H1 (cell line): Measurements from ENCODE around the gene ASIP. TPM values are rescaled to one million over a fixed set of nuclear protein-coding genes. Genes with fewer than 3 reads are reported as not detected.

Source experiments
- ASH2L ChIP-seq: fragments of 200-600, 300-600 bp; sonication (generic); IDR thresholded peaks from one replicate; pipeline ENCODE4 v1.7.1; 2017; ENCODE audit warnings: low read length
- CBX5 ChIP-seq: fragments of 300-800, 300-1000 bp; sonication (generic); IDR thresholded peaks from 2 replicates; pipeline ENCODE4 v1.7.1; 2016; ENCODE audit warnings: antibody characterized with exemption, low read length, low read depth
- CHD2 ChIP-seq: IDR thresholded peaks from 2 replicates; pipeline ENCODE4 v1.6.1; 2012; ENCODE audit warnings: low read length, improper control_type of control experiment
- CREB1 ChIP-seq: IDR thresholded peaks from 2 replicates; pipeline ENCODE4 v1.6.1; 2012; ENCODE audit warnings: inconsistent platforms
- JUN ChIP-seq: IDR thresholded peaks from 2 replicates; pipeline ENCODE4 v1.6.1; 2011; ENCODE audit warnings: low read depth, mild to moderate bottlenecking, improper control_type of control experiment, low read length
- SUZ12 ChIP-seq: fragments of 200-600 bp; sonication (generic); IDR thresholded peaks from 2 replicates; pipeline ENCODE4 v1.6.1; 2012; ENCODE audit warnings: mild to moderate bottlenecking, inconsistent platforms, low read length, moderate library complexity, mixed read lengths
- TAF7 ChIP-seq: optimal IDR thresholded peaks from 2 replicates; pipeline ENCODE3; 2011; ENCODE audit warnings: low read depth, mild to moderate bottlenecking, inconsistent platforms, low read length, moderate library complexity, borderline replicate concordance
- TEAD4 ChIP-seq: IDR thresholded peaks from 2 replicates; pipeline ENCODE4 v1.6.1; 2012; ENCODE audit warnings: low read depth, low read length, inconsistent platforms, mixed read lengths
- polyA plus RNA-seq, 7 experiments: library from polyadenylated mRNA; depleted of rRNA in 3 of 7; stranded (reverse) in 5 of 7; unstranded in 2 of 7; fragments of >200 nt in 5 of 7; fragments of 200-250 nt in 2 of 7; gene quantifications; 1 replicate in 5 of 7; 2 replicates in 1 of 7; 4 replicates in 1 of 7; pipeline versions ENCODE4 v1.2.1 to v1.2.3, GENCODE V29; 2011 to 2013; ENCODE audit warnings: missing spikeins in 2 of 7, mixed read lengths in 2 of 7
- total RNA-seq: library from RNA; stranded (reverse); fragmentation: NEBNext Ultra II Directional; extraction: Animal tissue kit (Norgen Biotek cat#: 25700); gene quantifications from 2 replicates; pipeline ENCODE4 v1.2.1, GENCODE V29; 2021
- TF ChIP-seq, protein P1 (sequence below): fragments of 300-600 bp; sonication (generic); IDR thresholded peaks from 2 replicates; pipeline ENCODE4 v1.7.1; 2012; ENCODE audit warnings: low read length, moderate library complexity, mild to moderate bottlenecking, inconsistent platforms; ENCODE audit not compliant: insufficient replicate concordance
- TF ChIP-seq, protein P2 (sequence below), 3 experiments: IDR thresholded peaks; 1 replicate in 2 of 3; 2 replicates in 1 of 3; pipeline versions ENCODE4 v1.5.1 to v1.6.1; 2011; ENCODE audit warnings: low read length in 3 of 3, mild to moderate bottlenecking in 3 of 3, inconsistent platforms in 2 of 3, low read depth in 1 of 3, moderate library complexity in 1 of 3; ENCODE audit not compliant: insufficient read depth in 1 of 3; ENCODE audit errors: control extremely low read depth in 1 of 3

Gene ASIP
- total and polyA plus RNA-seq, 2 of the 8 experiments (the other 6 are each of a cell fraction or from before 2014, with no cell fraction given): not detected

DNA sequence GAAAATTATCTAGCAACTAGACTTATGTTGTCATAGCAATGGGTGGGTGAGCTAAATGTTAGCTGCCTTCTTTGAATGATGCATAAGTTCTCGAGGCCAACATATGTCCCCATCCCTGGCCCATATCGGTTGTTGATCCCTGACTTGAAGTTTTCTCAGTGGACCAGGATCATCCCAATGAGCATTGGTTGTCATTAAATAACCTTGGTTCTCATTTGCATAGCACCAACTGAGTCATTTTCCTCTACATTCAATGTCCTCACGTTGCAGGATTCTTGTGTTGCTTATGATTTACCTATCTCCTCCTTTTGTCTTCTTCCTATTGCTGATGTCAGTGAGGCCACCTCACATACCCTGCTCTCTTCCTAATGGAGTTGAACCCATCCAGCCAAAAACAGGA lies 74.0 kb downstream of the ASIP start (continued):
- TF ChIP-seq, protein P1, sequence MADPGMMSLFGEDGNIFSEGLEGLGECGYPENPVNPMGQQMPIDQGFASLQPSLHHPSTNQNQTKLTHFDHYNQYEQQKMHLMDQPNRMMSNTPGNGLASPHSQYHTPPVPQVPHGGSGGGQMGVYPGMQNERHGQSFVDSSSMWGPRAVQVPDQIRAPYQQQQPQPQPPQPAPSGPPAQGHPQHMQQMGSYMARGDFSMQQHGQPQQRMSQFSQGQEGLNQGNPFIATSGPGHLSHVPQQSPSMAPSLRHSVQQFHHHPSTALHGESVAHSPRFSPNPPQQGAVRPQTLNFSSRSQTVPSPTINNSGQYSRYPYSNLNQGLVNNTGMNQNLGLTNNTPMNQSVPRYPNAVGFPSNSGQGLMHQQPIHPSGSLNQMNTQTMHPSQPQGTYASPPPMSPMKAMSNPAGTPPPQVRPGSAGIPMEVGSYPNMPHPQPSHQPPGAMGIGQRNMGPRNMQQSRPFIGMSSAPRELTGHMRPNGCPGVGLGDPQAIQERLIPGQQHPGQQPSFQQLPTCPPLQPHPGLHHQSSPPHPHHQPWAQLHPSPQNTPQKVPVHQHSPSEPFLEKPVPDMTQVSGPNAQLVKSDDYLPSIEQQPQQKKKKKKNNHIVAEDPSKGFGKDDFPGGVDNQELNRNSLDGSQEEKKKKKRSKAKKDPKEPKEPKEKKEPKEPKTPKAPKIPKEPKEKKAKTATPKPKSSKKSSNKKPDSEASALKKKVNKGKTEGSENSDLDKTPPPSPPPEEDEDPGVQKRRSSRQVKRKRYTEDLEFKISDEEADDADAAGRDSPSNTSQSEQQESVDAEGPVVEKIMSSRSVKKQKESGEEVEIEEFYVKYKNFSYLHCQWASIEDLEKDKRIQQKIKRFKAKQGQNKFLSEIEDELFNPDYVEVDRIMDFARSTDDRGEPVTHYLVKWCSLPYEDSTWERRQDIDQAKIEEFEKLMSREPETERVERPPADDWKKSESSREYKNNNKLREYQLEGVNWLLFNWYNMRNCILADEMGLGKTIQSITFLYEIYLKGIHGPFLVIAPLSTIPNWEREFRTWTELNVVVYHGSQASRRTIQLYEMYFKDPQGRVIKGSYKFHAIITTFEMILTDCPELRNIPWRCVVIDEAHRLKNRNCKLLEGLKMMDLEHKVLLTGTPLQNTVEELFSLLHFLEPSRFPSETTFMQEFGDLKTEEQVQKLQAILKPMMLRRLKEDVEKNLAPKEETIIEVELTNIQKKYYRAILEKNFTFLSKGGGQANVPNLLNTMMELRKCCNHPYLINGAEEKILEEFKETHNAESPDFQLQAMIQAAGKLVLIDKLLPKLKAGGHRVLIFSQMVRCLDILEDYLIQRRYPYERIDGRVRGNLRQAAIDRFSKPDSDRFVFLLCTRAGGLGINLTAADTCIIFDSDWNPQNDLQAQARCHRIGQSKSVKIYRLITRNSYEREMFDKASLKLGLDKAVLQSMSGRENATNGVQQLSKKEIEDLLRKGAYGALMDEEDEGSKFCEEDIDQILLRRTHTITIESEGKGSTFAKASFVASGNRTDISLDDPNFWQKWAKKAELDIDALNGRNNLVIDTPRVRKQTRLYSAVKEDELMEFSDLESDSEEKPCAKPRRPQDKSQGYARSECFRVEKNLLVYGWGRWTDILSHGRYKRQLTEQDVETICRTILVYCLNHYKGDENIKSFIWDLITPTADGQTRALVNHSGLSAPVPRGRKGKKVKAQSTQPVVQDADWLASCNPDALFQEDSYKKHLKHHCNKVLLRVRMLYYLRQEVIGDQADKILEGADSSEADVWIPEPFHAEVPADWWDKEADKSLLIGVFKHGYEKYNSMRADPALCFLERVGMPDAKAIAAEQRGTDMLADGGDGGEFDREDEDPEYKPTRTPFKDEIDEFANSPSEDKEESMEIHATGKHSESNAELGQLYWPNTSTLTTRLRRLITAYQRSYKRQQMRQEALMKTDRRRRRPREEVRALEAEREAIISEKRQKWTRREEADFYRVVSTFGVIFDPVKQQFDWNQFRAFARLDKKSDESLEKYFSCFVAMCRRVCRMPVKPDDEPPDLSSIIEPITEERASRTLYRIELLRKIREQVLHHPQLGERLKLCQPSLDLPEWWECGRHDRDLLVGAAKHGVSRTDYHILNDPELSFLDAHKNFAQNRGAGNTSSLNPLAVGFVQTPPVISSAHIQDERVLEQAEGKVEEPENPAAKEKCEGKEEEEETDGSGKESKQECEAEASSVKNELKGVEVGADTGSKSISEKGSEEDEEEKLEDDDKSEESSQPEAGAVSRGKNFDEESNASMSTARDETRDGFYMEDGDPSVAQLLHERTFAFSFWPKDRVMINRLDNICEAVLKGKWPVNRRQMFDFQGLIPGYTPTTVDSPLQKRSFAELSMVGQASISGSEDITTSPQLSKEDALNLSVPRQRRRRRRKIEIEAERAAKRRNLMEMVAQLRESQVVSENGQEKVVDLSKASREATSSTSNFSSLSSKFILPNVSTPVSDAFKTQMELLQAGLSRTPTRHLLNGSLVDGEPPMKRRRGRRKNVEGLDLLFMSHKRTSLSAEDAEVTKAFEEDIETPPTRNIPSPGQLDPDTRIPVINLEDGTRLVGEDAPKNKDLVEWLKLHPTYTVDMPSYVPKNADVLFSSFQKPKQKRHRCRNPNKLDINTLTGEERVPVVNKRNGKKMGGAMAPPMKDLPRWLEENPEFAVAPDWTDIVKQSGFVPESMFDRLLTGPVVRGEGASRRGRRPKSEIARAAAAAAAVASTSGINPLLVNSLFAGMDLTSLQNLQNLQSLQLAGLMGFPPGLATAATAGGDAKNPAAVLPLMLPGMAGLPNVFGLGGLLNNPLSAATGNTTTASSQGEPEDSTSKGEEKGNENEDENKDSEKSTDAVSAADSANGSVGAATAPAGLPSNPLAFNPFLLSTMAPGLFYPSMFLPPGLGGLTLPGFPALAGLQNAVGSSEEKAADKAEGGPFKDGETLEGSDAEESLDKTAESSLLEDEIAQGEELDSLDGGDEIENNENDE: no peak
- TF ChIP-seq SUZ12 (no peak), TEAD4 (no peak), CBX5 (no peak), CHD2 (no peak), TAF7 (no peak), JUN (no peak), CREB1 (no peak), ASH2L (no peak)
- TF ChIP-seq, protein P2, sequence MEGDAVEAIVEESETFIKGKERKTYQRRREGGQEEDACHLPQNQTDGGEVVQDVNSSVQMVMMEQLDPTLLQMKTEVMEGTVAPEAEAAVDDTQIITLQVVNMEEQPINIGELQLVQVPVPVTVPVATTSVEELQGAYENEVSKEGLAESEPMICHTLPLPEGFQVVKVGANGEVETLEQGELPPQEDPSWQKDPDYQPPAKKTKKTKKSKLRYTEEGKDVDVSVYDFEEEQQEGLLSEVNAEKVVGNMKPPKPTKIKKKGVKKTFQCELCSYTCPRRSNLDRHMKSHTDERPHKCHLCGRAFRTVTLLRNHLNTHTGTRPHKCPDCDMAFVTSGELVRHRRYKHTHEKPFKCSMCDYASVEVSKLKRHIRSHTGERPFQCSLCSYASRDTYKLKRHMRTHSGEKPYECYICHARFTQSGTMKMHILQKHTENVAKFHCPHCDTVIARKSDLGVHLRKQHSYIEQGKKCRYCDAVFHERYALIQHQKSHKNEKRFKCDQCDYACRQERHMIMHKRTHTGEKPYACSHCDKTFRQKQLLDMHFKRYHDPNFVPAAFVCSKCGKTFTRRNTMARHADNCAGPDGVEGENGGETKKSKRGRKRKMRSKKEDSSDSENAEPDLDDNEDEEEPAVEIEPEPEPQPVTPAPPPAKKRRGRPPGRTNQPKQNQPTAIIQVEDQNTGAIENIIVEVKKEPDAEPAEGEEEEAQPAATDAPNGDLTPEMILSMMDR (IDR thresholded peaks at IDR 0.05; ENCODE audit: control extremely low read depth in 1 of 3, insufficient read depth in 1 of 3, low read depth in 1 of 3, low read length in 3 of 3): no peak
